Activated T-cell treated with anti-CD3 and anti-CD28 coated beads for 1 hour (primary cell): ENCODE data around the gene PICALM.
"Not testable (repeated sequence)": the region's sequence is repeated elsewhere in the genome, so short reads cannot be mapped to it uniquely, and the experiment has no call there.

Experiments used
- DNase-seq: peaks from one replicate; pipeline ENCODE4 v3.0.0-alpha.2; 2020; ENCODE audit warnings: low read depth

PICALM gene

DNA sequence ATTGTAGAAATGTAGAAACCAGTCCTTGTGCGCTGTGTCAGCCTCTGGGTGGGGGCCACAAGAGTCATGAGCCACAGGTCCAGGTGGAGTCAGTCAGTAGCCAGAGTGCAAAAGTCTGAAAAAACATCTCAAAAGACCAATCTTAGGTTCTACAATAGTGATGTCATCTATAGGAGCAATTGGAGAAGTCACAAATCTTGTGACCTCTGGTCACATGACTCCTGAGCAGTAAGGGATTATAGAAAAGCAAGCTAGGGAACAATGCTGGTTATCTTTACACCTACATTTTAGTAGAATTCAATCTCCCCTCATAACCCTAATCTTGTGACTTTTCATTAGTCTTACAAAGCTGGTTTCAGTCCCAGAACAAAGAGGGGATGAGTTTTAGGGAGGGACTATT is 131.0 kb downstream of the PICALM start:
- DNase-seq: no peak

- no peak for DNase-seq
Measured at GRCh38 chr11:85935751-85936150, 133.1 kb downstream of the PICALM start.

- DNase-seq: no peak
Measured at GRCh38 chr11:85934596-85935169, 134.2 kb downstream of the PICALM start.

- DNase-seq: no peak
Measured at GRCh38 chr11:85930879-85931366, 138.0 kb downstream of the PICALM start.

DNA sequence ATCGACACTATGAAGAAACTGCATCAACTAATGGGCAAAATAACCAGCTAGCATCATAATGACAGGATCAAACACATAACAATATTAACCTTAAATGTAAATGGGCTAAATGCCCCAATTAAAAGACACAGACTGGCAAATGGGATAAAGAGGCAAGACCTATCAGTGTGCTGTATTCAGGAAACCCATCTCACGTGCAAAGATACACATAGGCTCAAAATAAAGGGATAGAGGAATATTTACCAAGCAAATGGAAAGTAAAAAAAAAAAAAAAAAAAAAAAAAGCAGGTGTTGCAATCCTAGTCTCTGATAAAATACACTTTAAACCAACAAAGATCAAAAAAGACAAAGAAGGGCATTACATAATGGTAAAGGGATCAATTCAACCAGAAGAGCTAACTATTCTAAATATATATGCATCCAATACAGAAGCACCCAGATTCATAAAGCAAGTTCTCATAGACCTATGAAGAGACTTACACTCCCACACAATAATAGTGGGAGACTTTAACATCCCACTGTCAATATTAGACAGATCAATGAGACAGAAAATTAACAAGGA is 142.2 kb downstream of the PICALM start:
- not testable (repeated sequence) for DNase-seq

GRCh38 chr11:85923455-85923854 is 145.4 kb downstream of the PICALM start:
- DNase-seq: no peak

- no peak for DNase-seq
Measured at GRCh38 chr11:85922367-85922766, 146.5 kb downstream of the PICALM start.

DNA sequence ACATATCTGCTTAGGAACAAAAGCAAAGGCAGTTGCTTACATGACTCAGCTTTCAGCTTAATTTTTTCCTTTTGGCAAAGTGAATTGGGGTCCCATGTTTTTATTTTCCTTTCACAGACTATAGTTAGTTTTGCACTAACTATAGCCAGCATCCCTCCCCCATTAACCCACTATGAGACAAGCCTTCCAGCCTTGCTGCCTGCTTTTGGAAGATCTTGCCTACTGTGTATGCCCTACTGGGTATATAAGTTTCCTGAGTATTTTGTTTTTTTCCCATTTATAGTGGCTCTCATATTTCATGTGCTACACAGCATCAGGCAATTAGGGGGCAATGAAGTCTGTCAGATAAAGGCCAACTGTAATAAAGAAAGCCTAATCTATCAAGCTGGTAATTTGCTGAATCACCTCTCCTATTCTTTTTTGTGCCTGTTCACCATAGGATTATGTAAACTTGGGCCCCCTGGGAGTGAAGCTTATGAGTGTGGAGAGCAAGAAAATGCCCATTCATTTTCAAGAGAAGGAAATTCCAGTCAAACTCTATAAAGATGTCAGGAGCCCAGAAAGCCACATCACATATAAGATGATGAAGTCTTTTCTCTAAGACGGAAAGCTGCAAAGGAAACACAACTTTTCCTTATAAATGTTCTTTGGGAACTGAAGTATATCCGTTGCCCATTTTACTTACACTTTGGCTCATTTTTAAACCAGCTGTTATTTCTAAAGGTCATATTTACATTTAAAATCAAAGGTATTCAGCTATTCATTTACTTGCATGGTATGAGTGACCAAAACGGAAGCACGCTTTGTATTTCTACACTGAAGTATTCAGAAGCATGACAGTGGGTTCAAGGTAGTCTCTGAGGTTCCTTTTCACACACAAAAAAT is 149.7 kb downstream of the PICALM start:
- no peak for DNase-seq

DNA sequence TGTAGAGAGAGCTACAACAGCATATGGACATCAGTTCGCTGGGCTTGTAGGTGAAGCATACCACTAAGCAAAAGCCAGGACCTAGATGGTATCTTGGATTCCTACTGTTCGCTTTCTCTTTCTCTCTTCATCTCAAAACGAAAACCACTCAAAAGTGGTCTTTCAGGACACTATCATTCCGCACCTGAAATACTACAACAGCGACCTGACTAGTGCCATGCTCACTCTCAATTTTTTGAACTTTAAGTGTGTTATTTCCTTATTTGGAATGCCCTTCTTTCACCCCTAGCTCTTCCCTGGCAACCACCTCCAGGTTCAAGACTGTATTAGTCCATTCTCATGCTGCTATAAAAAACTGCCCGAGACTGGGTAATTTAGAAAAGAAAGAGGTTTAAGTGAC is 154.5 kb downstream of the PICALM start:
- DNase-seq: no peak

- DNase-seq: no peak
Measured at GRCh38 chr11:85913513-85913912, 155.4 kb downstream of the PICALM start.

- DNase-seq: no peak
Measured at GRCh38 chr11:85912414-85912813, 156.5 kb downstream of the PICALM start.
